Measurements from ENCODE around the gene KATNB1.
"Not testable (repeated sequence)": the region's sequence is repeated elsewhere in the genome, so short reads cannot be mapped to it uniquely, and the experiment has no call there.

KATNB1 gene

GRCh38 chr16:57791195-57791892, 55.8 kb downstream of the KATNB1 start:
- no peak for DNase-seq (ENCODE audit: low spot score)

GRCh38 chr16:57791893-57792461, 56.4 kb downstream of the KATNB1 start:
- no peak for DNase-seq (ENCODE audit: low spot score)

GRCh38 chr16:57794849-57795430, 59.4 kb downstream of the KATNB1 start:
- no peak for DNase-seq (ENCODE audit: low spot score)

- peak; percentile 66 for DNase-seq (ENCODE audit: low spot score)
Measured at GRCh38 chr16:57795431-57795878, 59.9 kb downstream of the KATNB1 start.

GRCh38 chr16:57796014-57796413, 60.4 kb downstream of the KATNB1 start:
- not testable (repeated sequence) for DNase-seq (ENCODE audit: low spot score)

GRCh38 chr16:57797216-57797525, 61.6 kb downstream of the KATNB1 start:
- DNase-seq (ENCODE audit: low spot score), result no peak

- DNase-seq (ENCODE audit: low spot score), result no peak
Measured at GRCh38 chr16:57797526-57798266, 62.1 kb downstream of the KATNB1 start.

GRCh38 chr16:57798267-57798810, 62.8 kb downstream of the KATNB1 start:
- DNase-seq (ENCODE audit: low spot score), result no peak

GRCh38 chr16:57798953-57799599, 63.5 kb downstream of the KATNB1 start:
- no peak for DNase-seq (ENCODE audit: low spot score)

- no peak for DNase-seq (ENCODE audit: low spot score)
Measured at GRCh38 chr16:57799600-57800199, 64.1 kb downstream of the KATNB1 start.

- no peak for DNase-seq (ENCODE audit: low spot score)
Measured at GRCh38 chr16:57800200-57801097, 64.9 kb downstream of the KATNB1 start.

- no peak for DNase-seq (ENCODE audit: low spot score)
Measured at GRCh38 chr16:57801098-57801808, 65.7 kb downstream of the KATNB1 start.

GRCh38 chr16:57801809-57802340, 66.3 kb downstream of the KATNB1 start:
- DNase-seq (ENCODE audit: low spot score), result no peak

- DNase-seq (ENCODE audit: low spot score), result peak; percentile 54
Measured at GRCh38 chr16:57802341-57803133, 67.0 kb downstream of the KATNB1 start, which contains the start of gene KIFC3. Gene KIFC3, minus strand, starts transcription at chr16:57802491. Its CDS starts 4,248 bp downstream, at chr16:57798243.

- peak; percentile 40 for DNase-seq (ENCODE audit: low spot score)
Measured at GRCh38 chr16:57803134-57803990, 67.8 kb downstream of the KATNB1 start.

- no peak for DNase-seq (ENCODE audit: low spot score)
Measured at GRCh38 chr16:57804111-57804837, 68.7 kb downstream of the KATNB1 start.

GRCh38 chr16:57805176-57805575, 69.6 kb downstream of the KATNB1 start:
- no peak for DNase-seq (ENCODE audit: low spot score)
